Measurements from ENCODE around the gene IGHMBP2. TPM values are rescaled to one million over a fixed set of nuclear protein-coding genes. Genes with fewer than 3 reads are reported as not detected.

The IGHMBP2 gene
- total RNA-seq, 1 donor from 2014 or later, result 28.3 TPM

DNA sequence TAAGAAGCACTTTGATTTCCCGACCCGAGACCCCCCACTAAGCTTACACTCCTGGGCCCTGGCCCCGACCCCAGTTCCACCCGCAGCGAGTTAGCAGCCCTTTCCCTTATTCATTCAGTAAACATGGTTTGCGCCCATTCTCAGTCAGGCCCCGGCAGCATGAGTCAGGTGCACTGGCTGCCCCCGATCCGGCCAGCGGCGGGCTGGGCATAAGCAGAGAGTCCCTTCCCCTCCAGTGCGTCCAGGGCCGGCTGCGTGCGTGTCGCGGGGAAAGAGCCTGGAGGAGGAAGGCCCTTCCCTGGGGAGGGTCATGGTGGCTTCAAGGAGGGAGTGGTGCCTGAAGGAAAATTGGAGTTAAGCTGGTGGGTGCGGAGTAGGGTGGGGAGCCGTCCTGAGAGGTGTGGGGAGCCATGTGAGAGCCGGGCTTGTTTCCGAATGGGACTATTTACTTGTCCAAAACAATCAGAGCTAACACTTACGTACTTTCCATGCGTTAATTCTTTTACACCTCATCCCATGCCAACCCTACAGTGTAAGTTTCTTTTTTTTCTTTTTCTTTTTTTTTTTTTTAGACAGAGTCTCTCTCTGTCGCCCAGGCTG, 657 bp downstream of the IGHMBP2 start:
- peaks cover 27% of the 10 kb centered on the region for H3K4me1 Mint-ChIP-seq
- no peaks in the 10 kb centered on the region for H3K9me3 Mint-ChIP-seq
- DNase-seq (ENCODE audit: low spot score in 2 of 2, unreplicated experiment in 2 of 2), result peak in 1 of 2 experiments; percentile 53
- H3K27me3 Mint-ChIP-seq (ENCODE audit: low read depth), result no peaks in the 10 kb centered on the region
- H3K4me3 Mint-ChIP-seq, result peak overlapping the region; percentile 93
- peaks cover 16% of the 10 kb centered on the region for H3K36me3 Mint-ChIP-seq
- TF ChIP-seq, protein P1, sequence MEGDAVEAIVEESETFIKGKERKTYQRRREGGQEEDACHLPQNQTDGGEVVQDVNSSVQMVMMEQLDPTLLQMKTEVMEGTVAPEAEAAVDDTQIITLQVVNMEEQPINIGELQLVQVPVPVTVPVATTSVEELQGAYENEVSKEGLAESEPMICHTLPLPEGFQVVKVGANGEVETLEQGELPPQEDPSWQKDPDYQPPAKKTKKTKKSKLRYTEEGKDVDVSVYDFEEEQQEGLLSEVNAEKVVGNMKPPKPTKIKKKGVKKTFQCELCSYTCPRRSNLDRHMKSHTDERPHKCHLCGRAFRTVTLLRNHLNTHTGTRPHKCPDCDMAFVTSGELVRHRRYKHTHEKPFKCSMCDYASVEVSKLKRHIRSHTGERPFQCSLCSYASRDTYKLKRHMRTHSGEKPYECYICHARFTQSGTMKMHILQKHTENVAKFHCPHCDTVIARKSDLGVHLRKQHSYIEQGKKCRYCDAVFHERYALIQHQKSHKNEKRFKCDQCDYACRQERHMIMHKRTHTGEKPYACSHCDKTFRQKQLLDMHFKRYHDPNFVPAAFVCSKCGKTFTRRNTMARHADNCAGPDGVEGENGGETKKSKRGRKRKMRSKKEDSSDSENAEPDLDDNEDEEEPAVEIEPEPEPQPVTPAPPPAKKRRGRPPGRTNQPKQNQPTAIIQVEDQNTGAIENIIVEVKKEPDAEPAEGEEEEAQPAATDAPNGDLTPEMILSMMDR (IDR thresholded peaks at IDR 0.05; ENCODE audit: unreplicated experiment), result no peak
- peak overlapping the region; percentile 92 for H3K27ac Mint-ChIP-seq

DNA sequence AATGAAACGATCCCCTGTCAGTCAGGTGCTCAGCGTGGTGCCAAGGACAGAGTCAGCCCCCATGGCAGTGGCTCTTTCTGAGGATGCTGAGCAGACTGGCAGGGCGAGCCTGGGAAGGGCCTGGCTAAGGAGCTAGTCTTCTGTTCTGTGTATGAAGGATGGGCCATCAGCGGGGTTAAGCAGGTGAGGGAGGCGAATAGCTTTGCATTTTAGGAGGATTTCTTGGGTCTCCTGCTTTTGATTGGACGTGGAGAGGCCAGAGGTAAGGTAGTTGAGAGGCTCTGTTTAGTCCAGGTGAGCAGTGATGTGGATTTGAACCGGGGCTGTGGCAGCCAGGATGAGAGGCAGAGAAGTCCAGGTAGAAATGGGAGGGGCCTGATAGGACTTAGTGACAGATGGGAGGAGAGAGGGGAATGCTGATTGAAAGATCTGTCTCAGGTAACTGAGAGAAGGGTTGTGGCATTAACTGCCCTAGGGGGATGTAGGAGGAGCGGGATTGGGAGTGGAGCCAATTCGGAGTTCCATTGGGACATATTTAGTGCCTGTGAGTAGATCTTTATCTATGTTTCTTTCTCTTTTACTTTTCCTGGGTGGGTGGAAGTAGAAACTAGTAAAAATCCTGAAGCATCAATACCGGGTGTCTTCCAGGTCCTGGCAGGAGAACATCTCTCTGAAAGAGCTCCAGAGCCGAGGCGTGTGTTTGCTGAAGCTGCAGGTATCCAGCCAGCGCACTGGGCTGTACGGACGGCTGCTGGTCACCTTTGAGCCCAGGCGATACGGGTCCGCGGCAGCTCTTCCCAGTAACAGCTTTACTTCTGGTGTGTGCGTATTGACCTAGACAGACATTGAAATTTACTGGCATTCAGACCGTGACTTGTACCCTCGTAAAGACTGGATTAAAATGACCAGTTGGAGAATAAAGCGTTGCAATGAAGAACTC, 2.0 kb downstream of the IGHMBP2 start:
- Mint-ChIP-seq H3K27me3 (ENCODE audit: low read depth) (no peaks in the 10 kb centered on the region), H3K4me3 (peak overlapping the region; percentile 93), H3K4me1 (peaks cover 27% of the 10 kb centered on the region), H3K36me3 (peaks cover 15% of the 10 kb centered on the region), H3K9me3 (no peaks in the 10 kb centered on the region), H3K27ac (peak overlapping the region; percentile 4)
- DNase-seq (ENCODE audit: low spot score in 2 of 2, unreplicated experiment in 2 of 2), result no peak
- TF ChIP-seq, protein P1 (IDR thresholded peaks at IDR 0.05; ENCODE audit: unreplicated experiment), result no peak

DNA sequence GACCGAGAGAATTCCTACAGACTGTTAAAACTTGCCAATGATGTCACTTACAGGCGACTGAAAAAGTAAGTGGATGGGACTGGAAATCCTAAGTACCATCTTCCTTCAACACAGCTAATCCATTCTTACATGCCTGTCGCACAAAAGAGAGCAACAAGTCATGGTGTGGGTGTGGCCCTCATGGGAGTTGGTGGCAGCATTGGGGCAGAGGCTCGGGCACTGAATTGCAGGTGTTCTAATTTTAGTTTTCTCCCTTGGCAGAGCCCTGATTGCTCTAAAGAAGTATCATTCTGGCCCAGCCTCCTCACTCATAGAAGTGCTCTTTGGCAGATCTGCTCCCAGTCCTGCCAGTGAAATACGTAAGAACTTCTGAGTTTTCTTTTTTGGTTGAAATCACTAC, 4.6 kb downstream of the IGHMBP2 start:
- Mint-ChIP-seq H3K27me3 (ENCODE audit: low read depth) (no peaks in the 10 kb centered on the region), H3K27ac (no peak overlapping the region), H3K9me3 (no peaks in the 10 kb centered on the region), H3K4me1 (peaks cover 18% of the 10 kb centered on the region), H3K4me3 (no peak overlapping the region), H3K36me3 (peaks cover 20% of the 10 kb centered on the region)
- TF ChIP-seq, protein P1 (IDR thresholded peaks at IDR 0.05; ENCODE audit: unreplicated experiment), result no peak
- DNase-seq (ENCODE audit: low spot score in 2 of 2, unreplicated experiment in 2 of 2), result no peak

DNA sequence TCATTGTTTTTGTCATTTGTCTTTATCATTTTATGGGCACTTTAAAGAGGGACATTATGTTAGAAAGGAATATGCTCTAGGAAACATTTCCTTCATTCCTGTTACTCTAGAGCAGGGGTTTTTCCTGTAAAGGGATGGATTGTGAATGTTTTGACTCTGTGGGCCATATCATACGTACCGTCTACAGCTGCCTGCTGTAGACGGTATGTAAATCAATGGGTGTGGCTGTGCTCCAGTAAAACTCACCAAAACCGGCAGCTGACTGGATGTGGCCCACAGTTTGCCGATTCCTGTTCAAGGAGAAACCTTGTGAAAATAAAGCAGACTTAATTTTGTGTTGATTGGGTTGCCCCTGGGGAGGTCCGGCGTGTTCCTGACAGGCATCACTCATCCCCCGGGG, 7.3 kb downstream of the IGHMBP2 start:
- H3K36me3 Mint-ChIP-seq, result peaks cover 29% of the 10 kb centered on the region
- no peak overlapping the region for H3K27ac Mint-ChIP-seq
- no peak overlapping the region for H3K4me3 Mint-ChIP-seq
- no peaks in the 10 kb centered on the region for H3K4me1 Mint-ChIP-seq
- TF ChIP-seq, protein P1 (IDR thresholded peaks at IDR 0.05; ENCODE audit: unreplicated experiment), result no peak
- H3K27me3 Mint-ChIP-seq (ENCODE audit: low read depth), result no peaks in the 10 kb centered on the region
- DNase-seq (ENCODE audit: low spot score in 2 of 2, unreplicated experiment in 2 of 2), result no peak
- H3K9me3 Mint-ChIP-seq, result no peaks in the 10 kb centered on the region

DNA sequence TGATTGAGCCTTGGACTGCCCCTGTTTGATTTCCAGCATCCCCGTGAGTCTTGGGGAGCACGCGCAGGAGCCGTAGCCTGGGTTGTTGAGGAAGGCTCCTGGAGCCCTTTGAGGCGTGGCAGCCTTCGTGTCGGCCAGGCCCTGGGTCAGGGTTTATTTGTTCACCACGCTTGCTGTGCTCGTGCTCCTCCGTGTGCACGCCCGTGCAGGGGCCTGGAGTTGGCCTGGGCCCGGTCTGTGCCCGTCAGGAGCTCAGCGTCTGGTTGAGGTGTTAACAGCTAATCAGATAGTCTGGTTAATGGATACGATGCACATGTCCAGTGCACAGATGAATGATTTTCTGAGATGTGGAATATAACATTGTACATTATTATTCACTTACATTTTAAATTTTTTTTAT, 8.0 kb downstream of the IGHMBP2 start:
- Mint-ChIP-seq H3K4me1 (no peaks in the 10 kb centered on the region), H3K27me3 (ENCODE audit: low read depth) (no peaks in the 10 kb centered on the region), H3K27ac (no peak overlapping the region), H3K4me3 (no peak overlapping the region), H3K36me3 (peaks cover 37% of the 10 kb centered on the region), H3K9me3 (no peaks in the 10 kb centered on the region)
- no peak for DNase-seq (ENCODE audit: low spot score in 2 of 2, unreplicated experiment in 2 of 2)
- TF ChIP-seq, protein P1 (IDR thresholded peaks at IDR 0.05; ENCODE audit: unreplicated experiment), result no peak
